ENCODE measurements around the gene S100A13.

Gene S100A13

GRCh38 chr1:153633754-153634665 is 6.7 kb upstream of the S100A13 start, which contains the start of gene CHTOP:
Gene CHTOP, plus strand, starts transcription at chr1:153634066. Its CDS starts 2,523 bp downstream, at chr1:153636589.
- peak; percentile 99 for DNase-seq (ENCODE audit: low spot score)
- in situ Hi-C loops (cut with MboI; ENCODE audit: low sequenced_read_pairs, unreplicated experiment) = no loop called here
- TF ChIP-seq, protein P1, sequence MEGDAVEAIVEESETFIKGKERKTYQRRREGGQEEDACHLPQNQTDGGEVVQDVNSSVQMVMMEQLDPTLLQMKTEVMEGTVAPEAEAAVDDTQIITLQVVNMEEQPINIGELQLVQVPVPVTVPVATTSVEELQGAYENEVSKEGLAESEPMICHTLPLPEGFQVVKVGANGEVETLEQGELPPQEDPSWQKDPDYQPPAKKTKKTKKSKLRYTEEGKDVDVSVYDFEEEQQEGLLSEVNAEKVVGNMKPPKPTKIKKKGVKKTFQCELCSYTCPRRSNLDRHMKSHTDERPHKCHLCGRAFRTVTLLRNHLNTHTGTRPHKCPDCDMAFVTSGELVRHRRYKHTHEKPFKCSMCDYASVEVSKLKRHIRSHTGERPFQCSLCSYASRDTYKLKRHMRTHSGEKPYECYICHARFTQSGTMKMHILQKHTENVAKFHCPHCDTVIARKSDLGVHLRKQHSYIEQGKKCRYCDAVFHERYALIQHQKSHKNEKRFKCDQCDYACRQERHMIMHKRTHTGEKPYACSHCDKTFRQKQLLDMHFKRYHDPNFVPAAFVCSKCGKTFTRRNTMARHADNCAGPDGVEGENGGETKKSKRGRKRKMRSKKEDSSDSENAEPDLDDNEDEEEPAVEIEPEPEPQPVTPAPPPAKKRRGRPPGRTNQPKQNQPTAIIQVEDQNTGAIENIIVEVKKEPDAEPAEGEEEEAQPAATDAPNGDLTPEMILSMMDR (IDR thresholded peaks at IDR 0.05; ENCODE audit: borderline replicate concordance, control extremely low read depth, extremely low read depth, insufficient read depth, missing control alignments) = no peak

DNA sequence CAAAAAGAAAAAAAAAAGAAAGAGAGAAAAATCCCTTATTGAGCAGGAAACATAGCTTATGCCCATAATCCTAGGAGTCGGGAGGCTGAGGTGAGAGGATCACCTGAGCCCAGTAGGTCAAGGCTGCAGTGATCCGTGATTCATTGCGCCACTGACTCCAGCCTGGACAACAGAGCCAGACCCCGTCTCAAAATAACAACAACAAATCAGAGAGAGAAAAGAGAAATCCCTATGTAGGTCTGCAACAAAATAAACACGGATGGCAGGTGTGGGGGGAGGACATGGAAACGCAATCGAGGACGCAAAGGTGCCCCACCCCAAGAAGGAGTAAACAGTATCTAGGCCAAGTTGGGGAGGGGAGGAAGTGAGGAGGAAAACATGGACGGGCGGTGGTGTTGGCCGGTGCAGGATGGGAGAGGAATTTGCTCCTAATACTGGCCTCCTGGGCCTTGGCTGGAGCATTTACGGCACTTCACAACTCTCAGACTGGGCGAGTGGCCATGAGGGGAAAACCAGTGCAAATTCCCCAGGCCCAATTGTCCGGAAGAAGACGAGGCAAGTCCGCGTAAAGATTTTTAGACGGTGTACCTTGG is 6.0 kb upstream of the S100A13 start:
- peak; percentile 25 for DNase-seq (ENCODE audit: low spot score)
- in situ Hi-C loops (cut with MboI; ENCODE audit: low sequenced_read_pairs, unreplicated experiment) = no loop called here
- TF ChIP-seq, protein P1 (IDR thresholded peaks at IDR 0.05; ENCODE audit: borderline replicate concordance, control extremely low read depth, extremely low read depth, insufficient read depth, missing control alignments) = no peak

GRCh38 chr1:153631047-153632022 is 4.0 kb upstream of the S100A13 start:
- TF ChIP-seq, protein P1 (IDR thresholded peaks at IDR 0.05; ENCODE audit: borderline replicate concordance, control extremely low read depth, extremely low read depth, insufficient read depth, missing control alignments) = no peak
- no peak for DNase-seq (ENCODE audit: low spot score)
- in situ Hi-C loops (cut with MboI; ENCODE audit: low sequenced_read_pairs, unreplicated experiment) = no loop called here

DNA sequence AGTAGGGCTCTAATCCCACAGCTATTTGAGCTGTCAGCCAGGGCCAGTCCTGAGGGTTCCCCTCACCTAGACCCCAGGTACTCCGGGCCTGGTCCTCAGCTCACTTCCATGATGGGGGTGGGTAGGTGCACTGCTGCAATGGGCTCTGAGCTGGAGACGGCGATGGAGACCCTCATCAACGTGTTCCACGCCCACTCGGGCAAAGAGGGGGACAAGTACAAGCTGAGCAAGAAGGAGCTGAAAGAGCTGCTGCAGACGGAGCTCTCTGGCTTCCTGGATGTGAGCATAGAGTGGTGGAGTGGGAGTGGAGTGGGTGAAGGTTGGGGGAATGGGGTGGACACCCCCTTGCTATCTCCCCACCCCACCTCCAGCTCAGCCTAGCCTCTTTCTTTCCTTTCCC is 3.1 kb upstream of the S100A13 start:
- TF ChIP-seq, protein P1 (IDR thresholded peaks at IDR 0.05; ENCODE audit: borderline replicate concordance, control extremely low read depth, extremely low read depth, insufficient read depth, missing control alignments) = no peak
- no peak for DNase-seq (ENCODE audit: low spot score)
- in situ Hi-C loops (cut with MboI; ENCODE audit: low sequenced_read_pairs, unreplicated experiment) = no loop called here

DNA sequence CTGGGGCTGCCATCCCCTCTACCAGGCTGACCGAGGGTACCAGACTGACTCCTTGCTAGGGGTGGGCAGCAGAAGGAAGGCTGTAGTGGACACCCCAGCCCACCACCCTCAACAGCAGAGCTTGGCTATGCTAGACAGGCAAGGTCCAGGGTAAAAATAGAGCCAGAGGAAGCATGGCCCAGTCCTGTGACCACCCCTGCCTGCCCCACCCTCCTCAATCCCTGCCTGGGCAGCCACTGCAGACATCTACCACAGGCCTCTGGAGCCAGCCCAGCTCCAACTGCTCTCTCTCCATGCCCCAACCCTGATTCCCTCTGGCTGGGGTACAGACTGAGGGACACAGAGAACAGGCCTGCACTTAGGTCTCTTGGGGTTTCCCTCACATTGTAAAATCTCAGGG is 2.7 kb upstream of the S100A13 start:
- TF ChIP-seq, protein P1 (IDR thresholded peaks at IDR 0.05; ENCODE audit: borderline replicate concordance, control extremely low read depth, extremely low read depth, insufficient read depth, missing control alignments) = no peak
- in situ Hi-C loops (cut with MboI; ENCODE audit: low sequenced_read_pairs, unreplicated experiment) = no loop called here
- DNase-seq (ENCODE audit: low spot score) = no peak

- in situ Hi-C loops (cut with MboI; ENCODE audit: low sequenced_read_pairs, unreplicated experiment) = no loop called here
- TF ChIP-seq, protein P1 (IDR thresholded peaks at IDR 0.05; ENCODE audit: borderline replicate concordance, control extremely low read depth, extremely low read depth, insufficient read depth, missing control alignments) = no peak
- no peak for DNase-seq (ENCODE audit: low spot score)
Observed at GRCh38 chr1:153629343-153629665, 2.0 kb upstream of the S100A13 start.
